Adrenal gland (tissue), 5 donors: ENCODE results near the gene SP140L.

Source experiments
- CTCF ChIP-seq, 6 experiments: fragments of 450-650 bp in 4 of 6; fragments of 200-600 bp in 2 of 6; sonication (generic) in 1 of 6; IDR thresholded peaks; 1 replicate in 5 of 6; 2 replicates in 1 of 6; pipeline versions ENCODE4 v1.5.1 to v1.8.0; 2016 to 2021; ENCODE audit warnings: antibody characterized with exemption in 6 of 6, mild to moderate bottlenecking in 2 of 6, moderate library complexity in 1 of 6
- POLR2A ChIP-seq, 2 donors: fragments of 450-650 bp; IDR thresholded peaks; one replicate each; pipeline ENCODE4 v1.6.1; 2017; ENCODE audit warnings: antibody characterized with exemption in 2 of 2, mild to moderate bottlenecking in 2 of 2, moderate library complexity in 1 of 2
- donor health status: DM: no; HTN: no; CAD: no.

- no peak for TF ChIP-seq CTCF (IDR thresholded peaks at IDR 0.05)
- TF ChIP-seq POLR2A (IDR thresholded peaks at IDR 0.05), result no peak
These were observed 58.0 kb downstream of the SP140L start for GRCh38 chr2:230384986-230385385.
